ENCODE data around the gene RIPK4.

RIPK4 gene

GRCh38 chr21:41750051-41750450 lies 16.8 kb downstream of the RIPK4 start:
- TF ChIP-seq CTCF (IDR thresholded peaks at IDR 0.05; ENCODE audit: control insufficient read depth, extremely low read depth, insufficient read depth) = no peak
- H3K4me3 ChIP-seq (ENCODE audit: low read depth, low read length) = no peak overlapping the region

GRCh38 chr21:41749286-41749685 lies 17.6 kb downstream of the RIPK4 start:
- no peak for DNase-seq (ENCODE audit: low read depth)
- TF ChIP-seq CTCF (IDR thresholded peaks at IDR 0.05; ENCODE audit: control insufficient read depth, extremely low read depth, insufficient read depth) = no peak
- no peak overlapping the region for H3K4me3 ChIP-seq (ENCODE audit: low read depth, low read length)

More at GRCh38 chr21:41750051-41750450, 16.8 kb downstream of the RIPK4 start:
- DNase-seq (ENCODE audit: low read depth) = no peak

GRCh38 chr21:41747943-41748738 lies 18.7 kb downstream of the RIPK4 start:
- no peak overlapping the region for H3K4me3 ChIP-seq (ENCODE audit: low read depth, low read length)
- DNase-seq (ENCODE audit: low read depth) = peak; percentile 13
- no peak for TF ChIP-seq CTCF (IDR thresholded peaks at IDR 0.05; ENCODE audit: control insufficient read depth, extremely low read depth, insufficient read depth)

- TF ChIP-seq CTCF (IDR thresholded peaks at IDR 0.05; ENCODE audit: control insufficient read depth, extremely low read depth, insufficient read depth) = no peak
- H3K4me3 ChIP-seq (ENCODE audit: low read depth, low read length) = no peak overlapping the region
- no peak for DNase-seq (ENCODE audit: low read depth)
These were observed 20.2 kb downstream of the RIPK4 start for GRCh38 chr21:41746744-41747006.

- TF ChIP-seq CTCF (IDR thresholded peaks at IDR 0.05; ENCODE audit: control insufficient read depth, extremely low read depth, insufficient read depth) = no peak
- no peak for DNase-seq (ENCODE audit: low read depth)
These were observed 20.7 kb downstream of the RIPK4 start for GRCh38 chr21:41745971-41746743.

GRCh38 chr21:41745026-41745820 lies 21.6 kb downstream of the RIPK4 start:
- no peak overlapping the region for H3K4me3 ChIP-seq (ENCODE audit: low read depth, low read length)
- no peak for DNase-seq (ENCODE audit: low read depth)
- TF ChIP-seq CTCF (IDR thresholded peaks at IDR 0.05; ENCODE audit: control insufficient read depth, extremely low read depth, insufficient read depth) = no peak

More at GRCh38 chr21:41745971-41746743, 20.7 kb downstream of the RIPK4 start:
- H3K4me3 ChIP-seq (ENCODE audit: low read depth, low read length) = no peak overlapping the region
